IgD-negative memory B cell (primary cell): ENCODE measurements around the gene SNX25. TPM values are rescaled to one million over a fixed set of nuclear protein-coding genes. Genes with fewer than 3 reads are reported as not detected.

Experiments
- H3K27ac Mint-ChIP-seq, 3 donors: one replicate each; pipeline ENCODE4 v1.8.0; 2020 to 2022; ENCODE audit warnings: mild to moderate bottlenecking in 3 of 3, mixed read lengths in 3 of 3, moderate library complexity in 1 of 3
- H3K27me3 Mint-ChIP-seq: one replicate; pipeline ENCODE4 v1.8.0; 2021; ENCODE audit warnings: mixed read lengths
- H3K36me3 Mint-ChIP-seq: one replicate; pipeline ENCODE4 v1.8.0; 2020; ENCODE audit warnings: mild to moderate bottlenecking, mixed read lengths
- H3K4me1 Mint-ChIP-seq, 3 donors: one replicate each; pipeline ENCODE4 v1.8.0; 2020 to 2022; ENCODE audit warnings: mixed read lengths in 3 of 3, mild to moderate bottlenecking in 1 of 3
- H3K4me3 Mint-ChIP-seq, 4 donors: one replicate each; pipeline ENCODE4 v1.8.0; 2020 to 2022; ENCODE audit warnings: mild to moderate bottlenecking in 4 of 4, mixed read lengths in 4 of 4, moderate library complexity in 3 of 4
- H3K9me3 Mint-ChIP-seq, 3 donors: one replicate each; pipeline ENCODE4 v1.8.0; 2020 to 2021; ENCODE audit warnings: mixed read lengths in 3 of 3, mild to moderate bottlenecking in 1 of 3
- polyA plus RNA-seq: library from polyadenylated mRNA; unstranded; fragments of 300-500 nt; fragmentation: Illumina TruSeq; gene quantifications from one replicate; pipeline ENCODE4 v1.2.3, GENCODE V29; 2021

SNX25 gene
- polyA plus RNA-seq, 1 donor from 2014 or later: 24.4 TPM

DNA sequence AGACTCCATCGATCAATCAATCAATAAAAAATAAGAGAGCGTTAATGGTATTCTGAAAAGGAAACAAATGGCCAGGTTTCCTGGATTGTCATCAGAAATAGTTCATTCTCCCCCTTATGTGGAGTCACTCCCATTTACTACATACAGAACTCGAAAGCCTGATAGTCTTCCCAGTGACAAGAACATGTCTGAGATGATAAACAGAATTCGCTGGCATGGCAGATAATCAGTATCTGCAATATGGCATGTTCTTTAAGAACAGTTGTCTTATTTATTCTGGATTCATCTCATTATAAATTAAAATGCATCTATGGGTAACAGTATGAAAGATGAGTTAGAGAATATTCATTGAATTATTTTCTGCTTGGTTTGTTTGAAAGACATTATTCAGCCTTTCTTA lies 124.9 kb downstream of the SNX25 start:
- H3K27ac Mint-ChIP-seq: no peak overlapping the region
- peaks cover 25% of the 10 kb centered on the region for H3K36me3 Mint-ChIP-seq
- H3K9me3 Mint-ChIP-seq: peaks cover 0 to 11% (median 3%) of the 10 kb centered on the region in 3 donors
- H3K4me1 Mint-ChIP-seq: peaks cover 24 to 56% (median 34%) of the 10 kb centered on the region in 3 donors
- H3K27me3 Mint-ChIP-seq: no peaks in the 10 kb centered on the region
- H3K4me3 Mint-ChIP-seq: no peak overlapping the region

DNA sequence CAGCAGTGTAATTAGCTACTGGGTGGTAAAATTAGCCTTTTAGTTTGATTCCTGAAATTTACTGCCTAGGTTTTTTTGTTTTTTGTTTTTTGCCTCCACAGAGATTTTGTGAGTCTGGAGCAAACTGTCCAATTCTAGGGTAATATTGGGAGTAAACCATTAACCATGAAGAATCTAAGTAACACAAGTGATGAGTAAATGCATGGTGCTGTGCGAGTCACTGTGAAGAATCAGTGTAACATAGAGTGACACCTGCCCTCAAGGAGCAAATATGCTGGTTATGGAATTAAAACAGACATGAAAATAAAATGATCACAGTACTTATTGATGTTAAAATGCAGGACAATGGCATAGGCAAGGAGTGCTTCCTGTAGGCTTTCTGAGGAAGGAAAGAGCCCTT lies 126.2 kb downstream of the SNX25 start:
- H3K36me3 Mint-ChIP-seq: peaks cover 21% of the 10 kb centered on the region
- H3K27me3 Mint-ChIP-seq: no peaks in the 10 kb centered on the region
- H3K4me3 Mint-ChIP-seq: no peak overlapping the region
- H3K27ac Mint-ChIP-seq: no peak overlapping the region
- peaks cover 34 to 58% (median 36%) of the 10 kb centered on the region in 3 donors for H3K4me1 Mint-ChIP-seq
- peaks cover 0 to 11% (median 0%) of the 10 kb centered on the region in 3 donors for H3K9me3 Mint-ChIP-seq

DNA sequence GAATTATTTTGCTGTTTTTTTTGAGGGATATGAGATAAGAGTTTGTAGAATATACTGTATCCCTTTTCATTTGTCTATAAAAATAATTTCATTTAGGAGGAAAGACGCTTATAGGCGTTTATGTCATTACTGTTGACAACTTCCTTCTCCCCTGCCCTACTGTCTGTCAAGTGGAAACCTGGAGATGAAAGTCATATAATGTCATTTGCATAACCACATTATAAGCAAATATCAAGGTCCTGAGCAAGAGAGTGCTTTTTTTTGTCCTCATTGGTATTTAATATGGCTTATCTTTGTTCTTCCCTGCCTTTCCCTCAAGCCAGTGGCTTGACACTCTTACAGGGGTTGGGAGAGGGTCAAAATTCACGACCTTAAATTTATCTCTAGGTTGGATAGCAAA lies 130.5 kb downstream of the SNX25 start:
- peak overlapping the region; percentile 5 to 16 (median 6) for H3K27ac Mint-ChIP-seq
- peak overlapping the region in 1 of 4 donors; percentile 10 for H3K4me3 Mint-ChIP-seq
- peaks cover 19% of the 10 kb centered on the region for H3K36me3 Mint-ChIP-seq
- no peaks in the 10 kb centered on the region for H3K27me3 Mint-ChIP-seq
- peaks cover 0 to 11% (median 0%) of the 10 kb centered on the region in 3 donors for H3K9me3 Mint-ChIP-seq
- peaks cover 60 to 69% (median 64%) of the 10 kb centered on the region in 3 donors for H3K4me1 Mint-ChIP-seq

DNA sequence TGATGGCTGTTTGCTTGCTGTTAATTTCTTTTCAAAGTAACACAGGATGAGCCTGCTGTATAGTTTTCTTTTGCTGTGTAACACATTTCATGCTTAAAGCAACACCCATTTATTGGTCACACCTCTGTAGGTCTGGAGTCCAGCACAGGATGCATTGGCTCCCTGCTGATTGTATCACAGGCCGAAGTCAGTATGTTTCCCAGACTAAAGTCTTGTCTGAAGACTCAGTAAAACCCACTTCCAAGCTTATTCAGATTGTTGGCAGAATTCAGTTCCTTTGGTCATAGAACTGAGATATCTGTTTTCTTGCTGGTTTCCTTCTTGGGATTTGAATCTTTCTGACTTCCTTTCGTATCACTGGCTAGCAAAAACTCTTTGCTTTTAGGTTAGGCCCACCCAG lies 132.0 kb downstream of the SNX25 start:
- H3K4me1 Mint-ChIP-seq: peaks cover 61 to 67% (median 66%) of the 10 kb centered on the region in 3 donors
- peak overlapping the region in 2 of 4 donors; percentile 42 to 56 for H3K4me3 Mint-ChIP-seq
- peak overlapping the region in 2 of 3 donors; percentile 14 to 39 for H3K27ac Mint-ChIP-seq
- H3K9me3 Mint-ChIP-seq: peaks cover 0 to 10% (median 0%) of the 10 kb centered on the region in 3 donors
- no peaks in the 10 kb centered on the region for H3K27me3 Mint-ChIP-seq
- H3K36me3 Mint-ChIP-seq: peaks cover 17% of the 10 kb centered on the region

DNA sequence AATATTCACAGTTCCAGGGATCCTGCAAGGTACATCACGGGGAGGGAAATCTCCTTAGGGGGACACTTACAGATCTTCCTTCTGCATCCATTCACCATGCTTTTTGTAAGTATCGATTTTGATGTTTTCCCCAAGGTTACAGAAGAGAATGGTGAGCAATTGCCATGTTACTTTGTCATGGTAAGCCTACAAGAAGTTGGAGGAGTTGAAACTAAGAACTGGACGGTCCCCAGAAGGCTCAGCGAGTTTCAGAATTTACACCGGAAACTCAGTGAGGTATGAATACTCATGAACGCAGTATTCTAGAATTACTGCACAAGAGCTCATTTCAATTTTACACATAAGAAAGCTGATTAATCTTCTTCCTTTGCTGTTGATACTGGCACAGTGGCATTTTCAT lies 132.4 kb downstream of the SNX25 start:
- H3K27ac Mint-ChIP-seq: peak overlapping the region in 2 of 3 donors; percentile 14 to 59
- H3K4me3 Mint-ChIP-seq: peak overlapping the region in 3 of 4 donors; percentile 42 to 74 (median 56)

DNA sequence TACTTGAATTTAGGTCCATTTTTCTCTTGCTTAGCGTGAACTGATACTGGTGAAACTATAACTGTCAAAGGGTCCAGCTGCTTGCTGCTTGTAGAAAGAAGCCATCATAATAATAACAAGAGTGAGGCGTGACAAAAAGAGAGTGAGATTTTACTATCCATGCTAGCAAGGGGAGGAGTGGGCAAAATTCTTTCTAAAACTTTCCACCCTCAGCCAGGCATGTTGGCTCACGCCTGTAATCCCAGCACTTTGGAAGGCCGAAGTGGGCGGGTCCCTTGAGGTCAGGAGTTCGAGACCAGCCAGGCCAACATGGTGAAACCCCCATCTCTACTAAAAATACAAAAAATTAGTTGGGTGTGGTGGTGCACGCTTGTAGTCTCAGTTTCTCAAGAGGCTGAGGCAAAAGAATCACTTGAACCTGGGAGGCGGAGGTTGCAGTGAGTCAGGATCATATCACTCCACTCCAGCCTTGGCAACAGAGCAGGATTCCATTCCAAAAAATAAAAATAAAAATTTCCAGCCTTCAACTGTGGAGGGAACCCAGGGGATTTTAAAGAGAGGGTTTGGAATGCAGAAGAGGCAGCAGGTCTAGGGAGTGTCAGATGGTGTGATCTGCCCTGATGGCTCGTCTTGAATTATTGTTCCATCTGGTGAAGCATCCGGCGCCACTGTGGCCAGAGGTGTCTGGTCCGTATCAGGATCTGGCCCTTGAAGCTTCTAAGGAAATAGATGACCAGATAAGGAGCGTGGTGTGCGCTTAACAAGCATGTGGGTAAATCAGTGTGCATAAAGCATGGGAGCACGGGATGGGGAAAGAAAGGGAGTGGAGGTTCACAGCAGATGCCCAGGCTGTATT lies 134.6 kb downstream of the SNX25 start:
- no peaks in the 10 kb centered on the region for H3K27me3 Mint-ChIP-seq
- H3K27ac Mint-ChIP-seq: peak overlapping the region; percentile 4 to 82 (median 68)
- H3K4me1 Mint-ChIP-seq: peaks cover 52 to 57% (median 52%) of the 10 kb centered on the region in 3 donors
- H3K9me3 Mint-ChIP-seq: no peaks in the 10 kb centered on the region
- H3K36me3 Mint-ChIP-seq: peaks cover 14% of the 10 kb centered on the region
- H3K4me3 Mint-ChIP-seq: peak overlapping the region in 3 of 4 donors; percentile 1 to 69 (median 67)

More for the DNA sequence above, 132.4 kb downstream of the SNX25 start:
- Mint-ChIP-seq H3K9me3 (peaks cover 0 to 5% (median 0%) of the 10 kb centered on the region in 3 donors), H3K4me1 (peaks cover 57 to 62% (median 61%) of the 10 kb centered on the region in 3 donors), H3K36me3 (peaks cover 13% of the 10 kb centered on the region), H3K27me3 (no peaks in the 10 kb centered on the region)

DNA sequence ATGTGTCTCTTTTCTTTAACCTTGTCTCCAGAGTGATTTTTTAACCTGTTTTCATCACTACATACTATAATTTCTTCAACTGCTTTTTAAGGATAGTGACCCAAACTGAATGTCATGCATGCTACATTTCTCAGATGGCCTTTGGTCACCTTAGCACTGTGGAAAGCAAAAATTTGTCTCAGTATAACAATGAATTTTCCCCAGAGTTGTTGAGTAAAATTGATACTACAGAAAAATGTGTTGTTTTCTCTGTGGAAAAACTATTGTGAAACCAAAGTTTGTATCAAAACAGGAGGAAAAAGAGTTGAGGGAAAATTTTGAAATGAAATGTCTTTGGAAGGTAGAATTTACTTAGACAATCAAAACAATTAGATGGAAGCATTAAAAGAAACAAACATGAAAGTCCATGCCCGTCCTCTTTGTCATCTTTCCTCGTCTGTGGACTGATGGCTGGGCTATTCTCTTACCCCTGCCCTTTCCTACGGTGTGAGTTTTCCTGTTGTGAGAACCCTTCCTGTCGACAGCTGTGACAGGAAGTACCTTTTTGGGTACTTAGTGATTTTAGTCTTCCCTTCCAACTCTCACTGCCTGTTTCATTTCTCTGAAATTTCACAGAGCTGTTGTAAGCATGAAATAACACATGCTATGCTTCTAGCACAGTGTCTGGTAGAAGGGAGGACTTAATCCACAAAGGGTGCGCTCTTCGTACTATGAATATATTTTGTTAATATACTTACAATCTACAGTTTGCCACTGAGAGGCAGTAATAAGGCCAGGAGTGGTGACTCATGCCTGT lies 135.5 kb downstream of the SNX25 start:
- H3K4me3 Mint-ChIP-seq: peak overlapping the region in 2 of 4 donors; percentile 69 to 84
- no peaks in the 10 kb centered on the region for H3K27me3 Mint-ChIP-seq
- peaks cover 47 to 52% (median 48%) of the 10 kb centered on the region in 3 donors for H3K4me1 Mint-ChIP-seq
- peak overlapping the region; percentile 4 to 82 (median 68) for H3K27ac Mint-ChIP-seq
- H3K36me3 Mint-ChIP-seq: peaks cover 13% of the 10 kb centered on the region
- H3K9me3 Mint-ChIP-seq: no peaks in the 10 kb centered on the region

DNA sequence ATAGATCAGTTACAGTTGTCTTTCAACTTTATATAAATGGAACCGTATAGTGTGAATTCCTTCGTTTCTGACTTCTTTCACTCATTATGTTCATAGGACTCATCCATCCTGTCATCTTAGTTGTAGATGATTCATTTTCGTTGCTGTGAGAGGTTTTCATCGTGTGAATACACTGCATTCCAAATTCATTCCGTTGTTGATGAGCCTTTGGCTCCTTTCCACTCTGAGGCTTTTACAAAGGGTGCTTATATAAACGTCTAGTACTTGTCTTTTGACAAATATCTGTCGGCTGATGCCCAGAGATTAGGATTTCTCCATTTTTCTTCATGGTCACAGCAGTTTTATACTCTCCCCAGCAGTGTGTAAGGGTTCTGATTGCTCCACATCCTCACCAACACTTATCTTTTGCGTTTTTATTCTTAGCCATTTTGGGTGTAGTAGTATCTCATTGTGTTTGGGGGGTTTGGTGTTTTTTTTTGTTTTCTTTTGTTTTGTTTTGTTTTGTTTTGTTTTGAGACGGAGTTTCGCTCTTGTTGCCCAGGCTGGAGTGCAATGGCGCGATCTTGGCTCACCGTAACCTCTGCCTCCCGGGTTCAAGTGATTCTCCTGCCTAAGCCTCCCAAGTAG lies 137.7 kb downstream of the SNX25 start:
- H3K4me3 Mint-ChIP-seq: no peak overlapping the region
- H3K9me3 Mint-ChIP-seq: no peaks in the 10 kb centered on the region
- H3K27me3 Mint-ChIP-seq: no peaks in the 10 kb centered on the region
- peak overlapping the region in 1 of 3 donors; percentile 32 for H3K27ac Mint-ChIP-seq
- H3K4me1 Mint-ChIP-seq: peaks cover 41 to 43% (median 42%) of the 10 kb centered on the region in 3 donors
- peaks cover 16% of the 10 kb centered on the region for H3K36me3 Mint-ChIP-seq

DNA sequence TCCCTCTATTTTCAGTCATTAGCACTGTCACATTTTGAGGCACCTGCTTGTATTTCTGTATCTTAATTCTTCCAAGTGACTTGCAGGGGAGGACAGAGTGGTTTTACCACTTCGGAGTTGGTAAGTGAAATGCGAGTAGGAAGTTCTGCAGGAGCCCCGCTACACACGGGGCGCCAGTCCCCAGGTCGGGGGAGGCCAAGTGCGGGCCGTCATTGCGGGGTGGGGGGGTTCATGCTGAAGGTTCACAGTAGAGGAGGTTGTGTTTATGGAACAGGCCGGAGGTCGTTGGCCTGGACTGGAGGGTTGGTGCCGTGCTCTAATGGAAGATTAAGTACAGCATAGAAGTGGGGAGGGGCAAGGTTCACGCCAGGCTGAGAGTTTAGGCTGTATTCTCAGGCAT lies 142.3 kb downstream of the SNX25 start:
- H3K27ac Mint-ChIP-seq: peak overlapping the region in 1 of 3 donors; percentile 82
- H3K27me3 Mint-ChIP-seq: no peaks in the 10 kb centered on the region
- H3K4me3 Mint-ChIP-seq: no peak overlapping the region
- peaks cover 22% of the 10 kb centered on the region for H3K36me3 Mint-ChIP-seq
- H3K4me1 Mint-ChIP-seq: peaks cover 14 to 24% (median 23%) of the 10 kb centered on the region in 3 donors
- no peaks in the 10 kb centered on the region for H3K9me3 Mint-ChIP-seq

DNA sequence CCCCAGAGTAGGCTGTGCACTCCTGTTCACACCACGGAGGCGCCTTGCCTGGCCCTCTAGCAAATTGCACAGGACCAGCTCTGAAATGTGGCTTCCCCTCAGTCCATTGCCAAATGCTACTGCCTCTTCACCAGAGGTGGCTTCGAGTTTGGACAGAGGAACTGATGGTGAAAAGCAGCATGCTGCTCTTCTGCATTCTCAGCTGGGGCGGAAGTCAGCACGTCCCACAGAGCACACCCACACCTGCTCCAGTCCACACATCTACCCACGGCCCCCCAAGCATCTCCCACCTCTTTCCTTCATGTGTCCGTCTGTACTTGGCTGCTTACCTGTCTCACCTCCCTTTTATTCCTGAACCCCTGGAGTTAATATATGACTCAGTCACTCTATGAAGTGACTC lies 142.8 kb downstream of the SNX25 start:
- Mint-ChIP-seq H3K4me1 (peaks cover 14 to 24% (median 23%) of the 10 kb centered on the region in 3 donors), H3K4me3 (peak overlapping the region in 1 of 4 donors; percentile 5), H3K36me3 (peaks cover 19% of the 10 kb centered on the region), H3K27ac (peak overlapping the region in 2 of 3 donors; percentile 41 to 91), H3K27me3 (no peaks in the 10 kb centered on the region), H3K9me3 (no peaks in the 10 kb centered on the region)

DNA sequence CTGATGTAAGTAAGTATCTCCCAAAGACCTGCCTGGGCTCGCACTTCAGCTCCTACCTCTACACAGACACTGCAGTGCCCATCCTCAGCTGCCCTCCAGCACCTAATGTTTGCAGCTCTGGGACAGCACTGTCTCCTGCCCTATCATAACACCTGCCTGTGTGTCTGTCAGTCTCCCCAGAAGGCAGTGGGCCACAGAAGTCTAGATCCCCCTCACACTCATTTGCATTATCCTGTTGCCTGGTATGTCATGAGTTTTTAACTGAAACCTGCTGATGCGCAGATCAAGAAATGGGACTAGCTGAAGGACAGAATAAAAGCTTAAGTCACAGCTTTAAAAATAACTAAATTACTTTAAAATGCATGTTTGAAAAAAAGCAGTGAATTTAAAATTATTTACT lies 143.3 kb downstream of the SNX25 start:
- peaks cover 12 to 27% (median 23%) of the 10 kb centered on the region in 3 donors for H3K4me1 Mint-ChIP-seq
- H3K4me3 Mint-ChIP-seq: no peak overlapping the region
- H3K36me3 Mint-ChIP-seq: peaks cover 20% of the 10 kb centered on the region
- no peaks in the 10 kb centered on the region for H3K9me3 Mint-ChIP-seq
- H3K27ac Mint-ChIP-seq: peak overlapping the region in 2 of 3 donors; percentile 41 to 91
- H3K27me3 Mint-ChIP-seq: no peaks in the 10 kb centered on the region

DNA sequence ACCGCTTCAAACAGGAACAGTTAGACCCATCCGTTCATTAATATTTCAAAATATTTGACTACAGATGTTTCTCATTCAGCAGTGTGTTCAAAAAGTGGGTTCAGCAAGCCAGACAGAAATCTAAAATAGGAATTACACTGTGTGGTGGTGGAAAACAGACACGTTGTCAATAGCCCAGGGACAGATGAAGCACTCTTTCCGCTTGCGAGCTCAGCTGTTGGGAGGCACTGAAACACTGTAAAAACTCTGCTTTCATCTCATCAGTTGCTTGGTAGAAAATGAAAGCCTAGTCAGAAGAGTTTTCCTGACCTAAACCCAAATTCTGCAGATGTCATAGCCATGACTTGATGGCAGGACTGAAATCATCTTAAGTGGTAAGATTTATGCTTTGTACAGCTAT lies 147.8 kb downstream of the SNX25 start:
- Mint-ChIP-seq H3K36me3 (peaks cover 8% of the 10 kb centered on the region), H3K9me3 (no peaks in the 10 kb centered on the region), H3K27me3 (no peaks in the 10 kb centered on the region)

DNA sequence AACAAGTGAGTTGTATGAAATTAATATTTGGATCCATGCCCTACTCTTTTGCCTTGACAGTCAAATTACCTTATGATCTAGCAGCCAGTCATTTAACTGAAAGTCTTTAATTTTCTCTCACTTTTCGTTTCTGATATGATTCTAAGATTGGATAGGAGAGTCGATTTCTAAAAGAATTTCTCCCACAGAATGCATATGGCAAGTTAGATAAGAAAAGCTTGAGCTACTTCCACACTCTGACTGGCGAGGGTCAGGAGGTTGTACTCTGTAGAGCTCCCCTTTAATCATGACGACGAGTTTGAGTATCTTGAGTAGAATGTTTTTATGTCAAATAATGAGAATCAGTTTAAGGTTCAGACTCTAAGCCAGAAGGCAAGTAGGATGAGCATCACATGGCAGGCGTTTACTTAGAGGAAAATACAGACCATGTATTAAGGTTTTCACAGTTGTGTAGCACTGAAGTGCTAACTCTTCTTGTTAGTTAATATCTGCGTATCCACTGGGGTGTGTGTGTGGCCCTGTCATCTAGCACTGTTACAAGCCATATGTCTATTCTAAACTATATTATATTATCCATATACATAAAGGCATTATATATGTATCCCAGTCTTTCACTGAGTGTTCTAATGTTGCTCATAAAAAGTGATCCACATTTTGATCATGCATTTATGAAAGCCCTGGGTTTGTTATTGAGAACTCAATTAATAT lies 148.5 kb downstream of the SNX25 start:
- Mint-ChIP-seq H3K4me3 (no peak overlapping the region), H3K4me1 (peaks cover 1 to 10% (median 2%) of the 10 kb centered on the region in 3 donors), H3K27me3 (no peaks in the 10 kb centered on the region), H3K9me3 (no peaks in the 10 kb centered on the region), H3K36me3 (peaks cover 8% of the 10 kb centered on the region), H3K27ac (peak overlapping the region in 2 of 3 donors; percentile 48 to 94)

More for the DNA sequence above, 147.8 kb downstream of the SNX25 start:
- H3K27ac Mint-ChIP-seq: no peak overlapping the region
- H3K4me3 Mint-ChIP-seq: no peak overlapping the region
- H3K4me1 Mint-ChIP-seq: peaks cover 1 to 16% (median 7%) of the 10 kb centered on the region in 3 donors

DNA sequence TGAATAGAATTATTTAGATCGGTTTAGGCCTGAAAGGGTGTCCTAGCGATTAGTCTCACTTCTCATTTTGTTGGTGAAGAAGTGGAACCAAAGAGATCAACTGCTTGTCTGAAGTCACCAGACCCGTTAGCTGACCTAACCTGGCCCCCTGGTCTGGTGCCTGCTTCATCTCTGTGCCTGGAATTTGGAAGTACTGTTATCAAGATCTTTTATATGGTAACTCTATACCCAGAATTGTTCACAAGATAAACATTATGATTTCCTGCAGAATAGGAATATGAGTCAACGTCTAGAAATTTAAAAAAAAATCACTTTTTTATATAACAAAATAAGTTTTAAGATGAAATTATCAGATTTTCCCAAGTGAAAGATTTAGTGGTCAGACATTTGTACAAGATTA lies 149.1 kb downstream of the SNX25 start:
- H3K27ac Mint-ChIP-seq: peak overlapping the region in 1 of 3 donors; percentile 94
- H3K9me3 Mint-ChIP-seq: no peaks in the 10 kb centered on the region
- H3K27me3 Mint-ChIP-seq: no peaks in the 10 kb centered on the region
- no peak overlapping the region for H3K4me3 Mint-ChIP-seq
- peaks cover 4% of the 10 kb centered on the region for H3K36me3 Mint-ChIP-seq
- H3K4me1 Mint-ChIP-seq: peaks cover 0 to 10% (median 2%) of the 10 kb centered on the region in 3 donors
